Stomach (tissue), 9 donors: ENCODE data around the gene ACACB. TPM values are rescaled to one million over a fixed set of nuclear protein-coding genes. Genes with fewer than 3 reads are reported as not detected.

Experiments used
- DNase-seq, 2 donors: peaks; one replicate each; pipeline versions ENCODE4 v3.0.0 to v3.0.0-alpha.2; 2013 to 2019
- H3K27ac ChIP-seq, 5 donors: fragments of 200-600 bp in 4 of 5; sonication (generic) in 4 of 5; one replicate each; pipeline ENCODE4 v1.5.1; 2013 to 2019; ENCODE audit warnings: mild to moderate bottlenecking in 1 of 5, moderate library complexity in 1 of 5
- H3K27me3 ChIP-seq, 3 donors: fragments of 200-600 bp; sonication (generic); one replicate each; pipeline ENCODE4 v1.5.1; 2017 to 2019; ENCODE audit warnings: mixed run types in 1 of 3
- H3K36me3 ChIP-seq, 4 donors: fragments of 200-600 bp; sonication (generic); 1 replicate in 3 of 4; 2 replicates in 1 of 4; pipeline ENCODE4 v1.5.1; 2016 to 2019
- H3K4me1 ChIP-seq, 4 donors: fragments of 200-600 bp; sonication (generic); one replicate each; pipeline ENCODE4 v1.5.1; 2016 to 2019
- H3K4me3 ChIP-seq, 4 donors: fragments of 200-600 bp; sonication (generic) in 3 of 4; one replicate each; pipeline ENCODE4 v1.5.1; 2016 to 2019; ENCODE audit warnings: mild to moderate bottlenecking in 1 of 4
- H3K9me3 ChIP-seq, 4 donors: fragments of 200-600 bp; sonication (generic); one replicate each; pipeline ENCODE4 v1.5.1; 2016 to 2019
- CTCF ChIP-seq, 7 experiments: fragments of 450-650 bp in 4 of 7; fragments of 200-600 bp in 3 of 7; sonication (generic) in 3 of 7; IDR thresholded peaks; one replicate each; pipeline ENCODE4 v1.5.1; 2016 to 2019; ENCODE audit warnings: antibody characterized with exemption in 7 of 7, control low read depth in 2 of 7, mild to moderate bottlenecking in 1 of 7
- EP300 ChIP-seq: sonication (generic); formaldehyde crosslinking; IDR thresholded peaks from one replicate; pipeline ENCODE4 v1.6.1; 2017; ENCODE audit warnings: antibody characterized with exemption
- POLR2A ChIP-seq, 4 donors: fragments of 450-650 bp; IDR thresholded peaks; one replicate each; pipeline ENCODE4 v1.6.1; 2016; ENCODE audit warnings: antibody characterized with exemption in 4 of 4, control low read depth in 2 of 4, mild to moderate bottlenecking in 1 of 4, moderate library complexity in 1 of 4
- POLR2AphosphoS5 ChIP-seq, 3 donors: sonication (generic); formaldehyde crosslinking; IDR thresholded peaks; one replicate each; pipeline ENCODE4 v1.6.1; 2016; ENCODE audit warnings: antibody characterized with exemption in 3 of 3
- WGBS, 5 donors: extraction: QIAGEN DNeasy Blood & Tissue Kit in 3 of 5; methylation state at CpG; one replicate each; pipeline versions ENCODE4 v1.1.5 to v1.1.7; 2013 to 2018; 5-methylcytosine and 5-hydroxymethylcytosine counted together
- intact Hi-C: fragments of 100-400 bp; cut with DNase I; formaldehyde crosslinking; loops from one replicate; pipeline ENCODE4 v1.15.1; 2023; ENCODE audit warnings: low total_unique reads
- polyA plus RNA-seq, 3 donors: library from polyadenylated mRNA; stranded (reverse); fragments of 200-250 nt; gene quantifications; one replicate each; pipeline ENCODE4 v1.2.3, GENCODE V29; 2013
- total RNA-seq, 5 donors: library from RNA; depleted of rRNA; stranded (reverse); fragments of >200 nt; gene quantifications; one replicate each; pipeline versions ENCODE4 v1.1.0 to v1.2.3, GENCODE V29; 2014 to 2016
- donor health status: healthy with polysubstance abuse.
- donor health status: Bipolar disorder and iron deficiency.
- donor health status: healthy.

Gene ACACB
- total and polyA plus RNA-seq, 8 donors, result 6.1 to 2,520 (median 50.2) TPM

GRCh38 chr12:109165599-109165998, 49.2 kb downstream of the ACACB start:
- no peak for TF ChIP-seq POLR2A (IDR thresholded peaks at IDR 0.05)
- TF ChIP-seq EP300, result no peak
- TF ChIP-seq POLR2AphosphoS5 (IDR thresholded peaks at IDR 0.05), result no peak
- no peak for TF ChIP-seq CTCF (IDR thresholded peaks at IDR 0.05)
- WGBS, 5 donors, result 70 to 89% (median 85%) methylated on average over 1 of the region's 1 CpG
- no peaks in the 10 kb centered on the region for H3K9me3 ChIP-seq
- H3K27me3 ChIP-seq, result no peaks in the 10 kb centered on the region
- peaks cover 0 to 43% (median 20%) of the 10 kb centered on the region in 4 donors for H3K4me1 ChIP-seq
- H3K27ac ChIP-seq, result peak overlapping the region in 2 of 5 donors; percentile 22 to 37
- no peak overlapping the region for H3K4me3 ChIP-seq
- intact Hi-C loops, result no loop called here
- peaks cover 16 to 56% (median 52%) of the 10 kb centered on the region in 4 donors for H3K36me3 ChIP-seq
- no peak for DNase-seq

- DNase-seq, result no peak
- Histone ChIP-seq H3K4me3 (no peak overlapping the region), H3K27me3 (no peaks in the 10 kb centered on the region), H3K9me3 (no peaks in the 10 kb centered on the region), H3K36me3 (peaks cover 16 to 63% (median 57%) of the 10 kb centered on the region in 4 donors), H3K4me1 (peaks cover 0 to 36% (median 14%) of the 10 kb centered on the region in 4 donors), H3K27ac (peak overlapping the region in 1 of 5 donors; percentile 37)
- WGBS, 5 donors, result 86 to 95% (median 90%) methylated on average over 7 to 9 of the region's 9 CpGs
- TF ChIP-seq POLR2AphosphoS5 (IDR thresholded peaks at IDR 0.05) (no peak), EP300 (no peak), CTCF (IDR thresholded peaks at IDR 0.05) (no peak), POLR2A (IDR thresholded peaks at IDR 0.05) (no peak)
- intact Hi-C loops, result no loop called here
Measured at GRCh38 chr12:109166371-109166770, 50.0 kb downstream of the ACACB start.

DNA sequence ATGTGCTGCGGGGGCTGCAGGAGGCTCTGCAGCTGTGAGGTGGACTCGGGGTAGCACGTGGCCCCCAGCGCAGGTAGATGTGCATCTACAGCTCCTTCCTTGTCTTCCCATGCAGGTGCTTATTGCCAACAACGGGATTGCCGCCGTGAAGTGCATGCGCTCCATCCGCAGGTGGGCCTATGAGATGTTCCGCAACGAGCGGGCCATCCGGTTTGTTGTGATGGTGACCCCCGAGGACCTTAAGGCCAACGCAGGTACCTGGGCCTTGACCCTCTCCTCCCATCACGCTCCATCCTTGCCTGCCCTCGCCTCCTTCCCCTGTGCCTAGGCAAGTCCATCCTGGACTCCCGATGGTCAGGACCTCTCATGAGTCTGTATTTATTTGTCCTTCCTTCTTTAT, 51.4 kb downstream of the ACACB start:
- intact Hi-C loops, result no loop called here

DNA sequence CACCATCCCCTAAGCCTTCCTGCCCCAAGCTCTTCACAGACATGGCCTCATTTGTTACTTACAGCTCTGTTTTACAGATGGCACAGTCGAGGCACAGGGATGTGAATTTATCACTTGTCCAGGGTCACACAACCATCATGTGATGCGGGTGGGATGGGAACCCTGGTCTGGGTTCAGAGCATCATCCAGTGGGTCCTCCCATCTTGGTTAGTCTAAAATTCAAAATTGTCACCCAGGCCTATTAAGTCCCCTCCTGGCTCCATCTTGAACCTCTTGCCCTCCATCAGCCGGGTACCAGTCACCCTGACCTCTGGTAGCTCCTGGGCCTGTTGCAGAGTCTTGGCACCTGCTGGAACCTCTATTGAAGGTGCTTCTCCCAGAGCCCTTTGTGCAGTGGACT, 52.9 kb downstream of the ACACB start:
- Histone ChIP-seq H3K4me3 (no peak overlapping the region), H3K9me3 (no peaks in the 10 kb centered on the region), H3K27me3 (no peaks in the 10 kb centered on the region), H3K4me1 (peaks cover 0 to 26% (median 14%) of the 10 kb centered on the region in 4 donors), H3K27ac (peak overlapping the region in 4 of 5 donors; percentile 12 to 78 (median 46)), H3K36me3 (peaks cover 44 to 85% (median 80%) of the 10 kb centered on the region in 4 donors)
- 86 to 94% (median 89%) methylated on average over 3 of the region's 3 CpGs for WGBS, 5 donors
- TF ChIP-seq EP300 (no peak), POLR2A (IDR thresholded peaks at IDR 0.05) (no peak), POLR2AphosphoS5 (IDR thresholded peaks at IDR 0.05) (no peak), CTCF (IDR thresholded peaks at IDR 0.05) (no peak)
- intact Hi-C loops, result no loop called here
- DNase-seq, result no peak

More for the DNA sequence above, 51.4 kb downstream of the ACACB start:
- WGBS, 5 donors, result 89 to 95% (median 93%) methylated on average over 18 of the region's 18 CpGs
- Histone ChIP-seq H3K27ac (peak overlapping the region in 2 of 5 donors; percentile 73 to 78), H3K4me3 (no peak overlapping the region), H3K36me3 (peaks cover 30 to 78% (median 71%) of the 10 kb centered on the region in 4 donors), H3K27me3 (no peaks in the 10 kb centered on the region), H3K4me1 (peaks cover 0 to 31% (median 14%) of the 10 kb centered on the region in 4 donors), H3K9me3 (no peaks in the 10 kb centered on the region)
- no peak for DNase-seq
- TF ChIP-seq POLR2A (IDR thresholded peaks at IDR 0.05), result no peak

DNA sequence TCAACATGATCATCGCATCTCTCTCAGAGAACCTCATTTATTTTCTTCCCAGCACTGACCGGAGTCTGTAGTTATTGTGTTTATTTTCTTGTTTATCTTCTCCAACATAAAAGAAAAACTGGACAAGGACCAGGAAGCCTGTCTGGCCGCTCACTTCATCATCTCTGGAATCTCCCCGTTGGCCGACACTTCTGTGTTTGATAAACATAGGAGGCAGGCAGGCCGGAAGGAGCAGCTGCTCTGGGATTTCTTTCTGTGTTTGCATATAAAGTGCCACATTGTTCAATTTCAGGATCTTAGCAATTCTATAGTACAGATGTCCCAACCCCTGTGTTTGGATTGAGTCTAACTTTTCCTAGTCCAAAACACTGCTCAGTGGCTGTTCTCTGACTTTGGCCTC, 53.3 kb downstream of the ACACB start:
- DNase-seq, result no peak
- Histone ChIP-seq H3K36me3 (peaks cover 44 to 85% (median 83%) of the 10 kb centered on the region in 4 donors), H3K4me3 (no peak overlapping the region), H3K9me3 (no peaks in the 10 kb centered on the region), H3K27me3 (no peaks in the 10 kb centered on the region), H3K4me1 (peaks cover 0 to 26% (median 14%) of the 10 kb centered on the region in 4 donors), H3K27ac (peak overlapping the region in 4 of 5 donors; percentile 12 to 78 (median 45))
- 49 to 69% (median 61%) methylated on average over 5 to 6 of the region's 6 CpGs for WGBS, 5 donors
- intact Hi-C loops, result no loop called here
- TF ChIP-seq EP300, result no peak
- no peak for TF ChIP-seq CTCF (IDR thresholded peaks at IDR 0.05)
- no peak for TF ChIP-seq POLR2AphosphoS5 (IDR thresholded peaks at IDR 0.05)
- no peak for TF ChIP-seq POLR2A (IDR thresholded peaks at IDR 0.05)
